GM21619 (cell line): ENCODE measurements around the gene COA5.

Experiments used
- ATAC-seq: cut with Tn5 transposase; IDR thresholded peaks from one replicate; pipeline ENCODE4 v1.9.1; 2021; ENCODE audit not compliant: unreplicated experiment

The COA5 gene

GRCh38 chr2:98572676-98573075, 35.6 kb downstream of the COA5 start:
- no peak for ATAC-seq

- ATAC-seq: no peak
Measured at GRCh38 chr2:98572211-98572610, 36.1 kb downstream of the COA5 start.

DNA sequence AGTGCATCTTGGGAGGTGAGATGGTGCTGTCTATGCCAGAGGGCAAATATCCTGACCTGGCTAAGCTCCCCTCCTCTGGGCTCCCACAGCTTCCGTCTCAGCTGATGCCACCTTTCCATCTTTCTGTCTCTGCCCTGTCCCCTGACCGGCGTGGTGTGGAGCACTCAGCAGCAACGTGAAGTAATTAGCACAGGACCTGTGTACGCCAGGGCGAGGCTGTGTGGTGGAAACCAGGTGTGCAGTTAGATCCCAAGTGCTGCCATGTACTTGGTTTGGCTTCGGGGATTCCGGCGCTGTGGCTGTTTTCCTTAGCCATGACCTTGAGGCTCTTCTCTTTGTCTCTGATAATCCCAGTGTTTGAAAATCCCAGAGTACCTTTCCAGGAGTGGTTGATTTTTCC, 36.5 kb downstream of the COA5 start:
- ATAC-seq: no peak

- no peak for ATAC-seq
Measured at GRCh38 chr2:98571121-98571701, 37.1 kb downstream of the COA5 start.

DNA sequence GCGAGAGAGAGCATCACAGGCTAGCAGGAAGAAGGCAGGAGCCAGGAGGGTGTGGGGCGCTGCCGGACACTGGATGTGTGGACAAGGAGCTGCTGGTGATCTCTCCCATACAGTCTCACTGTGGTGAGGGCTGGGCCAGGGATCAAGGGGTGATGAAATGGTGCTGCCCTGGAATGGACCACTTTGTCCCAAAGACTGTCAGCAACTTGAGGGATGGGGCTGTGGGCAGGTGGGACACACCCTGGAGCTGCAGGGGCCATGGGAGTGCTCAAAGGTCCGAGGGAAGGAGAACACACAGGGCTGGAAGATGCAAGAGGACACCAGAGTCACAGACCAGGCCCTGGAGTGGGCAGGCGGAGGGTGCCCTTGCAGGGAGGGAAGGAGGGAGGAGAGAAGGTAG, 38.0 kb downstream of the COA5 start:
- no peak for ATAC-seq

DNA sequence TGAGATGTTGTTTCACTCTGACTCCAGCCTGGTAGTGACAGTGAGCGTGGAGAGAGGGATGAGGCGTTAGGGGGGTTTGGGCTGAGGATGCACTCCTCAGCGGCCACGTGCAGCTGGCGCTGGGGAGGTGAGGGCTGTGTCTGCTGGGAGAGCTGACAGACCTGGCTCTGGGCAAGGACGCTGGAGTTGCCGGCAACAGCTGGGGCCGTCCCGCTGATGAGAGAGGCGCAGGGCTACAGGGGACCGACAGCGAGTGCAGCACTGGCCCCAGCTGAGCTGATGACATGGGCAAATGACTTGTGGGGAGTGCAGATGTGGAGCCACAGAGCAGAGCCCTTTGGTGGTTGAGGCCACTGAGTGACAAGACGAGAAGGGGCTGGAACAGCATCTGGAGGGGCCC, 38.4 kb downstream of the COA5 start:
- ATAC-seq: no peak

DNA sequence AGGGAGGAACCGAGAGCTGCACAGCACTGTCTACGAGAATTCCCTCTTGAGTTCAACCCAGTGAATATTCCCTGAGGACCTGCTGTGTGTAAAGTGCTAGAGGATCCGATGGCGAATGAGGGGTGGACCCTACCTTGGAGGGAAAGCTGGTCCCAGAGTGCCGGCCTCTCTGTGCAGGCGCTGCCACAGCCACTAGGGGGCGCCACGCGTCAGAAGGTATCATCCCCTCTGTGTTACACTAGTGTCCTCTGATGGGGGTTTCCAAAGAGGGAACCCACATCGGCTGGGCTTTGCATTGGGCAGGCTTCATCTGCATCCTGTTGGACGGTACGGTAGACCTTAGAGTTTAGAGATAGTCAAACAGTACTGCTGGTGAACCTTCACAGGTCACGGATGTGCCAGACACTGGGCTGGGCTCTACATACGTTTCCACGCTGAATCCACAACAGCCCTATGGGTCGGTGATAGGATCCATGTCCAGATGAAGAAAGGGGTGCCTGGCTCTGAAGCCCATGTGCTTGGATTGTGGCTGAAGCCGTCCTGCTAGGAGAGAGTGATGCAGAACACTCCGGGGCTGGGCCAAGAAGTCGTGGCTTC, 39.0 kb downstream of the COA5 start:
- no peak for ATAC-seq

- ATAC-seq: no peak
Measured at GRCh38 chr2:98568161-98568956, 40.0 kb downstream of the COA5 start.

DNA sequence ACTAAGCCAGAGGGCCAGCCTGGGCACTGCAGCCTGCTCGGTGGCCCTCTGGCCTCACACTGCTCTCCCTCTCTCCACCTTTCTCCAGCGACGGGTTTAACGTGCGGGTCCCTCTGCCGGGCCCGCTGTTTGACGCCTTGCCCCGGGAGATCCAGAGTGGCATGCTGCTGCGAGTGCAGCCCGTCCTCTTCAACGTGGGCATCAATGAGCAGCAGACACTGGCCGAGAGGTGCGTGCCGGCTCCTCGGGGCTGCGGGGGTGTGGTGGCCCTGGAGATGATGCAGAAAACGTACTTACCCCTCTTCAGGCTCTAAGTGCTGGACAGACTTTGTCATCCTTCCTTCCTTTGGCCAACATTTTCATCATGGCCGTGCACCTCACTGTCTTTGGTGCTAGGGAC, 42.4 kb downstream of the COA5 start:
- no peak for ATAC-seq

DNA sequence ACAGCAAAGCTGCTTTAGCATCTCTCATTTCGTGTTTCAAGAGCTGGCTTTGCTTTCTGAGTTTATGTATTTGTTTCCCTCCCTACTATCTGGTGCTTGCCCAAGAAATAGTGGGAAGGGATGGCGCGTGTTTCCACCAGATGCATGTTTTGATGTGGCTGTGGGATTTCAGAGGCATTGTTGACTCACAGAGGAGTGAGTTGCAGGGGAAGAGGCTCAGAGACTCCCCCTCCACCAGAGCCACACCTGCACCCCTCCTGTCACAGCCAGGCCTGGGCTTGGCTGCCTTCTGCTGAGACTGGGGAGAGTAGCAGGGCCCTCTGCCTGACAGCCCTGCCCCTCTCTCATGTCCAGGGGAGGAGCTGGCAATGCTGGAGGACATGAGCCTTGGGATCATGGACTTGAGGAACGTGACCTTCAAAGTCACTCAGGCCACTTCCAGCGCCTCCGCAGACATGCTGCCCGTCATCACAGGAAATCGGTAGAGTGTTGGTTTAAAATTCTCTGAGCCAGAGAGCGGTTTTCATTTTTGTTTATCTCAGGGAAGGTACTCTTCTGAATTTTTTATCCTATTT, 42.9 kb downstream of the COA5 start:
- no peak for ATAC-seq

- no peak for ATAC-seq
Measured at GRCh38 chr2:98564541-98565132, 43.7 kb downstream of the COA5 start.

GRCh38 chr2:98563394-98563793, 44.9 kb downstream of the COA5 start:
- ATAC-seq: no peak

DNA sequence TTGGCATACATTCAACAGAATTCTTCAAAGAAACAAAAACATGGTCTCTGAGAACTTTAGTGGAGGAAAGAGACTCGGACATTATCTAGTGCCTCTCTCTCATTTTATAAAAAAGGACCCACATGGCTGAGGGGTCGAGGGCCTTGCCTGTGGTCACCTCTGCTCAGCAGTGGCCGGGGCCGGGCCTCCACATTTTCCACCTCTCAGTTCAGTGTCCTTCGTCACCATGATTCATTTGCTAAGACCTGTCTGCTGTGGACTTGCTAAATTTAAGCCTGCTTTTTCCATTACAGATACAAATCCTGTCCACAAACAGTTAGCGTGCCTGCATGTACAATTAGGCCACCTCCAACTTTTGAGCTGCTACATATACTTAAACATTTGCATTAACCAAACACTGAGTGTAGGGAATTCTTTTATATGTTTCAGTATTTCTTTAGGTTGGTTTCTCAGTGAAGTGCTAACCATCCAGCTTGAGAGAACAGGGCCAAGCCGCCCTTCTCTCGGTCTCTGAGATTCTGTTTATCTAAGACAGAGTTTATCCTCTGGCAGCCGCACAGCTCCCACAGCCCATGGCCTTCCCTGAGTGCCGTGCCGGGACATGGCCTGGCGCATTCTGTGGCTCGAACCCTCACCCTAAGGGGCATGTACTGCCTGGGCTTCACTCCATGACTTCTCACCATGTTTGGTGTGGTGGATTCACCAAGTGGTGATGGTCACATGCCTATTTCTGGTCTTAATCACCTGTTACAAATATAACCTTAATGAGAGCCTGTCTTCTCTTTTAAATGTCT, 46.2 kb downstream of the COA5 start:
- no peak for ATAC-seq

DNA sequence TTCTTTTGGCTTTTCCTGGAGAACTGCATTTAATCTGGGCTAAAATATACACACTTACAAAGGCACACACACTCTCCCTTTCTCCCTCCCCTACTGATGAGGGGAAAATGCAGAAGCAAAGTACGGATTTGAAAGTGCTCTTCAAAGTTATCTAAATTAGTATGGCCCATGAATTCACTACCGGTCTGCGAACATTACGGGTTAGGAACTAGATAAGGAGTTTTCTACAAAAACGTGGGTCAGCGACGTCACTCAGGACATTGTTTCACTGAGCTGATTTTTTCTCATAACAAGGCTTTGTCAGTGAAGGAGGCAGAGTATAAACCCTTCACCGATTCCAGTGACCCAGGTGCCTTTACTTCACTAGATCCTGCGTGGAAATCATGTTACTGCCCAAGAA, 47.3 kb downstream of the COA5 start:
- ATAC-seq: no peak

GRCh38 chr2:98560256-98560771, 48.0 kb downstream of the COA5 start:
- ATAC-seq: no peak

GRCh38 chr2:98559581-98559980, 48.7 kb downstream of the COA5 start:
- ATAC-seq: no peak

GRCh38 chr2:98558852-98559530, 49.3 kb downstream of the COA5 start:
- ATAC-seq: no peak

DNA sequence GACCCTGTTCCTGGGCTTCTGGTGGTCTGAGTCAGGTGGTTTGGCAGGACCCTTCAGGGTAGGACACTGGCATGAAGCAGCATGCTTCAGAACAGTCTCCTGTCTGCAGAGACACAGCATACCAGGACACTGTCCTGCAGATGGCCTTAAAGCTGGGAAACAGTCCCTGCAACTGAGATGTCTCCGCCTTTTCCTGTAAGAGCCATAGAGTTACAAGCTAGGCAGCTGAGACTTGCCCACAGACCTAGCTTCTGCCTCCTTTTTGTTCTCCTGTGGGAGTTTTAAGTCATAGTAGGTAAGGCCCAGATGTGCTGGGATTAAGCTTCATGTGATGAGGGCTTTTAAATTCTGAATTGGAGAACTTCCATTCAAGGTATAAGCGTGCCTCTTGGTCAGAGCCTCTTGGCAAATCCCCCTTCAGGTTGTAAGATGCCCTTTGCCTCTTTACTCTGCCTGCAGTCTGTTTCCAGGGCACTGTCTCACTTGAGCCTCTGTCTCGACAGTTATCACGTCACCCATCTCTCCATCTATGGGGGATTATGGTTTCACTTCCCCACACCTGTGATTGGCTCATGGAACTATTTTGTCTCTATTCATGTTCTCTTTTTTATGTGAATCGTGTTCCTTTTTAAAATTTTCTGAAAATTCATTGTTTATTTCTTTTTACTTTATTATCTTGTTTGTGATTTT, 51.8 kb downstream of the COA5 start:
- peak; percentile 66 for ATAC-seq

GRCh38 chr2:98555696-98556095, 52.6 kb downstream of the COA5 start:
- no peak for ATAC-seq
